OCI-LY3 (cell line): Measurements from ENCODE around the gene PPP1R15A.
A peak's percentile ranks its signal among the peaks of the same experiment; 100 is the strongest.

Source experiments
- H2AFZ ChIP-seq: fragments of 200-600, 300-600 bp; shearing (Covaris generic); 2 replicates; pipeline ENCODE4 v1.6.0; 2014; ENCODE audit warnings: antibody characterized with exemption, low read depth, low read length
- H3K27ac ChIP-seq: fragments of 200-600, 300-600 bp; sonication (generic); 2 replicates; pipeline ENCODE4 v1.5.1; 2014; ENCODE audit warnings: mild to moderate bottlenecking, low read length, moderate library complexity, mixed read lengths
- H3K27me3 ChIP-seq: fragments of 200-600, 300-600 bp; sonication (generic); 2 replicates; pipeline ENCODE4 v1.6.1; 2014; ENCODE audit warnings: low read depth, low read length, mixed read lengths
- H3K36me3 ChIP-seq: fragments of 200-600, 300-600 bp; sonication (generic); replicated peaks from 2 replicates; pipeline ENCODE3; 2014; ENCODE audit warnings: low read depth, low read length, mixed read lengths
- H3K4me1 ChIP-seq: fragments of 300-600, 200-600 bp; sonication (generic); 2 replicates; pipeline ENCODE4 v1.6.1; 2014; ENCODE audit warnings: low read length, mixed read lengths
- H3K4me2 ChIP-seq: fragments of 200-600, 300-600 bp; sonication (generic); 2 replicates; pipeline ENCODE4 v1.6.1; 2014; ENCODE audit warnings: low read length, mixed read lengths
- H3K4me3 ChIP-seq: fragments of 300-600, 200-600 bp; sonication (generic); 2 replicates; pipeline ENCODE4 v1.5.1; 2014; ENCODE audit warnings: antibody characterized with exemption, mild to moderate bottlenecking, low read length, moderate library complexity
- H3K79me2 ChIP-seq: fragments of 300-600, 200-600 bp; shearing (Covaris generic); 2 replicates; pipeline ENCODE4 v1.6.1; 2014; ENCODE audit warnings: mild to moderate bottlenecking, low read length, mixed read lengths
- H3K9ac ChIP-seq: fragments of 300-600, 200-600 bp; shearing (Covaris generic); 2 replicates; pipeline ENCODE4 v1.6.0; 2014; ENCODE audit warnings: mild to moderate bottlenecking, low read length, moderate library complexity
- H3K9me3 ChIP-seq: fragments of 200-600, 300-600 bp; shearing (Covaris generic); 2 replicates; pipeline ENCODE4 v1.6.1; 2014; ENCODE audit warnings: low read length, mixed read lengths; ENCODE audit not compliant: insufficient read depth
- H4K20me1 ChIP-seq: fragments of 200-600, 300-600 bp; sonication (generic); 2 replicates; pipeline ENCODE4 v1.6.1; 2016; ENCODE audit warnings: low read length, mixed read lengths; ENCODE audit not compliant: insufficient read depth
- CTCF ChIP-seq: fragments of 200-600, 300-600 bp; sonication (generic); IDR thresholded peaks from 2 replicates; pipeline ENCODE4 v1.5.1; 2014; ENCODE audit warnings: antibody characterized with exemption, low read length, low read depth
- EZH2phosphoT487 ChIP-seq: fragments of 200-600 bp; shearing (Covaris generic); IDR thresholded peaks from 2 replicates; pipeline ENCODE4 v1.6.1; 2018; ENCODE audit warnings: antibody characterized with exemption, mixed run types, low read depth

Gene PPP1R15A

GRCh38 chr19:48836089-48837017, 35.9 kb upstream of the PPP1R15A start, which contains the start of gene HSD17B14:
HSD17B14 (minus strand) TSS chr19:48836491; CDS start chr19:48836411, 80 bp downstream.
- Histone ChIP-seq H3K79me2 (no peaks in the 10 kb centered on the region), H3K27me3 (no peaks in the 10 kb centered on the region), H3K9me3 (no peaks in the 10 kb centered on the region), H2AFZ (peak within 1 kb of the TSS; percentile 74), H3K27ac (peak within 1 kb of the TSS; percentile 59), H4K20me1 (no peaks in the 10 kb centered on the region), H3K4me3 (peak within 1 kb of the TSS; percentile 77), H3K9ac (peak within 1 kb of the TSS; percentile 86), H3K4me1 (peaks cover 14% of the 10 kb centered on the region), H3K4me2 (peak within 1 kb of the TSS; percentile 94), H3K36me3 (peaks cover 4% of the 10 kb centered on the region)
- TF ChIP-seq CTCF (no peak), EZH2phosphoT487 (no peak)

GRCh38 chr19:48837051-48837524, 35.1 kb upstream of the PPP1R15A start:
- Histone ChIP-seq H3K4me1 (peaks cover 14% of the 10 kb centered on the region), H3K4me3 (peak overlapping the region; percentile 77), H3K27me3 (no peaks in the 10 kb centered on the region), H3K79me2 (no peaks in the 10 kb centered on the region), H4K20me1 (no peaks in the 10 kb centered on the region), H3K36me3 (peaks cover 4% of the 10 kb centered on the region), H3K9me3 (no peaks in the 10 kb centered on the region), H3K27ac (peak overlapping the region; percentile 59), H3K9ac (peak overlapping the region; percentile 86), H3K4me2 (peak overlapping the region; percentile 94), H2AFZ (peak overlapping the region; percentile 74)
- TF ChIP-seq EZH2phosphoT487 (no peak), CTCF (no peak)

GRCh38 chr19:48837687-48838086, 34.5 kb upstream of the PPP1R15A start:
- H3K79me2 ChIP-seq, result no peaks in the 10 kb centered on the region
- H3K27ac ChIP-seq, result no peak overlapping the region
- peaks cover 14% of the 10 kb centered on the region for H3K4me1 ChIP-seq
- TF ChIP-seq EZH2phosphoT487 (no peak), CTCF (no peak)
- H3K4me3 ChIP-seq, result peak overlapping the region; percentile 77
- H3K9me3 ChIP-seq, result no peaks in the 10 kb centered on the region
- H3K4me2 ChIP-seq, result peak overlapping the region; percentile 94
- H3K9ac ChIP-seq, result peak overlapping the region; percentile 86; the same call in 1 of the 2 replicates
- peaks cover 4% of the 10 kb centered on the region for H3K36me3 ChIP-seq
- H2AFZ ChIP-seq, result no peak overlapping the region
- H3K27me3 ChIP-seq, result no peaks in the 10 kb centered on the region
- H4K20me1 ChIP-seq, result no peaks in the 10 kb centered on the region

- Histone ChIP-seq H3K4me2 (no peak overlapping the region), H3K27ac (no peak overlapping the region), H3K27me3 (no peaks in the 10 kb centered on the region), H3K4me3 (no peak overlapping the region), H3K36me3 (no peaks in the 10 kb centered on the region), H3K9ac (no peak overlapping the region), H3K9me3 (no peaks in the 10 kb centered on the region), H4K20me1 (no peaks in the 10 kb centered on the region), H3K79me2 (no peaks in the 10 kb centered on the region), H3K4me1 (peaks cover 8% of the 10 kb centered on the region), H2AFZ (no peak overlapping the region)
- TF ChIP-seq CTCF (no peak), EZH2phosphoT487 (no peak)
Observed at GRCh38 chr19:48841047-48841446, 31.2 kb upstream of the PPP1R15A start.
